Astrocyte of the cerebellum (primary cell): ENCODE data around the gene TNS1.

Source experiments
- DNase-seq: peaks from one replicate; pipeline ENCODE4 v3.0.0-alpha.2; 2011; ENCODE audit warnings: low read depth
- H3K4me3 ChIP-seq: 2 replicates; pipeline ENCODE4 v1.5.1; 2011; ENCODE audit warnings: mild to moderate bottlenecking, low read depth, low read length, moderate library complexity
- in situ Hi-C: cut with HindIII; loops from 2 replicates; pipeline ENCODE4 v1.10.0; 2017; ENCODE audit warnings: low sequenced_read_pairs
- TF ChIP-seq, protein P1 (sequence below): IDR thresholded peaks from 2 replicates; pipeline ENCODE4 v1.5.1; 2012; ENCODE audit warnings: low read length, low read depth, moderate library complexity, mild to moderate bottlenecking; ENCODE audit errors: missing control alignments

Gene TNS1

DNA sequence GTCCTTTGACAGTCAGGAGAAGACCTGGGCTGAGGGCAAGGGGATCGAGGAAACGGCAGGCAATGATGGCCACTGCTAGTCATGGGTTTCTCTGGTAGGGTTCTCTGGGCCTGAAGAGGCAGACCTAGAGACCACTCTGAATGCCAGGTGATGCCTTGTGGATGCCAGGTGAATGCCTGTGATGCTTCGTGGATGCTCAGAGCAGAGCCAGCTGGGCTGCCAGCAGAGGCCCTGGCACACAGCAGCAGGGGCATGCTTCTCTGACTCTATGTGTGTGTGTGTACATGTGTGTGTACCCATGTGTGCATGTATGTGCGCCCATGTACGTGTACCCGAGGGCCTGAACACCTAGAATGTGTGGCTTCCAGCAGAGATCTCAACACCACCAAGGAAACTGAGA, 172.0 kb downstream of the TNS1 start:
- in situ Hi-C loops, result no loop called here
- TF ChIP-seq, protein P1, sequence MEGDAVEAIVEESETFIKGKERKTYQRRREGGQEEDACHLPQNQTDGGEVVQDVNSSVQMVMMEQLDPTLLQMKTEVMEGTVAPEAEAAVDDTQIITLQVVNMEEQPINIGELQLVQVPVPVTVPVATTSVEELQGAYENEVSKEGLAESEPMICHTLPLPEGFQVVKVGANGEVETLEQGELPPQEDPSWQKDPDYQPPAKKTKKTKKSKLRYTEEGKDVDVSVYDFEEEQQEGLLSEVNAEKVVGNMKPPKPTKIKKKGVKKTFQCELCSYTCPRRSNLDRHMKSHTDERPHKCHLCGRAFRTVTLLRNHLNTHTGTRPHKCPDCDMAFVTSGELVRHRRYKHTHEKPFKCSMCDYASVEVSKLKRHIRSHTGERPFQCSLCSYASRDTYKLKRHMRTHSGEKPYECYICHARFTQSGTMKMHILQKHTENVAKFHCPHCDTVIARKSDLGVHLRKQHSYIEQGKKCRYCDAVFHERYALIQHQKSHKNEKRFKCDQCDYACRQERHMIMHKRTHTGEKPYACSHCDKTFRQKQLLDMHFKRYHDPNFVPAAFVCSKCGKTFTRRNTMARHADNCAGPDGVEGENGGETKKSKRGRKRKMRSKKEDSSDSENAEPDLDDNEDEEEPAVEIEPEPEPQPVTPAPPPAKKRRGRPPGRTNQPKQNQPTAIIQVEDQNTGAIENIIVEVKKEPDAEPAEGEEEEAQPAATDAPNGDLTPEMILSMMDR, result no peak
- no peak for DNase-seq
- no peak overlapping the region for H3K4me3 ChIP-seq

DNA sequence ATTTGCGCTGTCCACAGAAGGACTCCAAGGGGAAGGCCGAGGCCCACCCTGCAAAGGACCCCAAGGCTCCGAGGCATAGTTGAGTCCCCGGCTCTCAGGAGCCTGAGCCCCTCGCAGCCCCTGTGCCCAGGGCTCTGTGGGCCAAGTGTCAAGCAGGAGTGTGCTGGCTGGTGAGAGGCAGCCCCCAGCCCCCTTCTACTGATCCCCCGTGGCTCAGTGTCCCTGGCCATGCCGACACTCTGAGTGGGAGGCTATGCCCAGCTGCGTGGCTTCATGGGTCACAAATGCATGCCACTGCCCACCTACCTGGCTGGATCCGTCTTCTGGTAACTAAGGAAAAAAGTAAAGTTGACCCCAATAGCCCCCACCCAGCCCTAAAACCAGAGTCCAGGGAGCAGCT, 172.7 kb downstream of the TNS1 start:
- TF ChIP-seq, protein P1, result no peak
- no peak overlapping the region for H3K4me3 ChIP-seq
- in situ Hi-C loops, result no loop called here
- DNase-seq, result no peak

DNA sequence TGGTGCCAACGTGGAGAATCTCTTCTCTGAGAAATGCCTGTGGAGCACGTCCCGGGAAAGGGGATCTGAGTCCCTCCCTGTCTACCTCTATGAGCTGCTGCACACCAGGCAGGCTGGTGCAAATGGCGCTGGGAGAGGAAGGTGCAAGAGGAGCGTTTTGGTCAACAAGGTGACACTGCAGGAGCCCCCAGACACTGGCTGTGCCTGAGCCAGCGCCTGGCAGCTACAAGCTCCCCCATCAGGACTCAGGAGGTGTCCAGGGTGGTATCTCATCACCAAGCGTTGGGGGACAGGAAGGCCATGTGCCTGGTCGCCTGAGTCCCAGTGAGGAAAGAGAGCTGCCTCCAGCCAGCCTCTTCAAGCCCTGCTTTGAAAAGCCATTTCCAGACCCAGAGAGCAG, 173.4 kb downstream of the TNS1 start:
- H3K4me3 ChIP-seq, result no peak overlapping the region
- DNase-seq, result no peak
- in situ Hi-C loops, result no loop called here
- TF ChIP-seq, protein P1, result no peak

DNA sequence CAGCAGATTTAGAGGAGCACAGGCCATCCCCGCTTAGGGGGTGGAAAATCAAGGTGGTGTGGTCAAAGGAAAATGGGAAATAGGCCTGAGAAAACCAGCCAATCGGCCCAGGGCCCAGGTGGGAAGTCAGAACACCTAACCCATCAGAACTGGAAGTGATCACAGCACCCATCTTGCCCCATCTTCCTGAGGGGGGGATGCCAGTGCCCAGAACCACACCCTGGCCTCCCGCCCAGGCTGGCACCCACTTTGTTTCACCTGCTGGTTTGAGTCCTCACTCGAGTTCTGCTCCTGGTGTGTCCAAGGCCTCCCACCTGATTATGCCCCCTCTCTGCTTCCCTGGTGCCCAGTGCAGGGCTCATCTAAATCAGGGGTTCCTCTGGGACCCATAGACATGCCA, 174.5 kb downstream of the TNS1 start:
- TF ChIP-seq, protein P1, result no peak
- no peak for DNase-seq
- H3K4me3 ChIP-seq, result no peak overlapping the region
- in situ Hi-C loops, result no loop called here

DNA sequence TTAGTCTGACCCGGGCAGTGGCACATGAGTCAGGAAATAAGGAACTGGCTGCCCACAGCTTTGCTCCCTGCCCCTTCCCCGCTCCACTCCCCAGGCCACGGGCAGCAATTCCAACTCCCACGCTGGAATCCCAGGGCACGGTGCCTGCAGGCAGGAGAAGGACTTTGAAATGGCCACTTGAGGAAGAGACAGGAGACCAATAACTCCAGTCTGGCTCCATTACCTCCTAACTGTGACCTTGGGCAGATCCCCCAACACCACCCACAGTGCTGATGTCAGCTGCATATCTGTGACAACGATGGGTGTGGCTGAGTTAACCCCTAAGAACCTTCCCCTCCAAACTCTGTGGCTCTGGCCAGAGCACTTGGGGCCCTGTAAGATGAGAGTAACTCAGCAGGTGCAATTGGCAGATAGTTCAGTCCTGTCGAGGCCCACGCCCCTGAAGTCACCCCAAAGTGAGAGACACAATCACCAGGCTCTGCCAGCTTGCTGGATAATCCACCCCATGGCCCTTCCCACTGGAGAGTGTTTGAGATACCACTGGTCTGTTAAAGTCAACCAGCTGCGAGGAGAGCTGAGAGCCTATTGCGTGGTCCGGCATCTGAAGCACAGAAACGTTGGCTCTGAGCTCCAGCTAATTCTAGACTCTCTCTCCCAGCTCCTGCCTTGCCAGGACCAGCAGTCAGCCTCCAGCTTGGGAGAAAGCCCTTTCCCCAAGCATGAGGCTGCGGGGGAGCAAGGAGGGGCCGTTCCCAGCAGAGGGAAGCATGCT, 175.2 kb downstream of the TNS1 start:
- H3K4me3 ChIP-seq, result no peak overlapping the region
- in situ Hi-C loops, result no loop called here
- TF ChIP-seq, protein P1, result no peak
- DNase-seq, result no peak

DNA sequence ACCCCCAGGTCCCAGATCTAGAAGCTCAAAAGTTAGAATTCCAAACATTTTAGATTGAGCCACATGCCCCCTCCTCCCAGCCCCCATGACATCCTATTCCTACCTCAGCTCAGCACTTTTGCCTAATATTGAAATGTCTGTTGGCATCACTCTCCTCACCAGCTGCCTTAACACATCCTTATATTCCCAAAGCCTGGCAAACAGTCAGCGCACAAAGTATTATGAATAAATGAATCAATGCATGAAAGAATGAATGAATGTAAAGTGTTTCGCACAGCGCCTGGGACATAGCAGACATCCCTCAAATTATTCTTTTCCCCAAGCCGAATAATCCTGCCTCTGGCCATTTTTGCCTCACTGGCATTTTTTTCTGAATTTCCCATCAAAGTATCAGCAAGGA, 175.8 kb downstream of the TNS1 start:
- TF ChIP-seq, protein P1, result no peak
- H3K4me3 ChIP-seq, result no peak overlapping the region
- DNase-seq, result no peak
- in situ Hi-C loops, result no loop called here
